B cell (primary cell): Measurements from ENCODE around the gene TBCD.

ENCODE experiments used
- EZH2 ChIP-seq: IDR thresholded peaks from 2 replicates; pipeline ENCODE4 v1.6.1; 2012; ENCODE audit warnings: borderline replicate concordance, low read depth, mild to moderate bottlenecking, moderate library complexity, low read length; ENCODE audit not compliant: insufficient read depth, poor library complexity, severe bottlenecking
- TF ChIP-seq, protein P1 (sequence below): fragments of 200-600 bp; IDR thresholded peaks from one replicate; pipeline ENCODE4 v1.8.0; 2022; ENCODE audit warnings: antibody characterized with exemption, mild to moderate bottlenecking

DNA sequence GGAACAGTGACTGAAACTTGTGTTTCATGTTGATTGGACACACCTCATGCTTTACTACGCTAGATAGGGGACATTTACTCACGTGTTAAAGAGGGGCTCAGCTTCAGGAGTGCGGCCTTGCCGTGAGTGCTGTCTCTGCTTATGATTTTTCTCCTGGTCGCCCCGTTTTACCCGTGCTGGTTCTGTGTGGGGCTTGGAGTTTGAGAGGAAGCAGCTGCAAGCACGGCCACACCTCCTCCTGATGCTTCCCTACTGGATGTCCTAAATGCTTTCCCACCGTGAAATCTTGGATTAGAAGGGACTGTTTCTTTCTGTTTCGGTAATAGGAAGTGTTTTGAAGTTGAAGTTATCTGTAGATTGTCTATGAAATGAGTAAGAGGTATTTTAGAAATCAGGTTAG lies 141.9 kb downstream of the TBCD start:
- TF ChIP-seq, protein P1, sequence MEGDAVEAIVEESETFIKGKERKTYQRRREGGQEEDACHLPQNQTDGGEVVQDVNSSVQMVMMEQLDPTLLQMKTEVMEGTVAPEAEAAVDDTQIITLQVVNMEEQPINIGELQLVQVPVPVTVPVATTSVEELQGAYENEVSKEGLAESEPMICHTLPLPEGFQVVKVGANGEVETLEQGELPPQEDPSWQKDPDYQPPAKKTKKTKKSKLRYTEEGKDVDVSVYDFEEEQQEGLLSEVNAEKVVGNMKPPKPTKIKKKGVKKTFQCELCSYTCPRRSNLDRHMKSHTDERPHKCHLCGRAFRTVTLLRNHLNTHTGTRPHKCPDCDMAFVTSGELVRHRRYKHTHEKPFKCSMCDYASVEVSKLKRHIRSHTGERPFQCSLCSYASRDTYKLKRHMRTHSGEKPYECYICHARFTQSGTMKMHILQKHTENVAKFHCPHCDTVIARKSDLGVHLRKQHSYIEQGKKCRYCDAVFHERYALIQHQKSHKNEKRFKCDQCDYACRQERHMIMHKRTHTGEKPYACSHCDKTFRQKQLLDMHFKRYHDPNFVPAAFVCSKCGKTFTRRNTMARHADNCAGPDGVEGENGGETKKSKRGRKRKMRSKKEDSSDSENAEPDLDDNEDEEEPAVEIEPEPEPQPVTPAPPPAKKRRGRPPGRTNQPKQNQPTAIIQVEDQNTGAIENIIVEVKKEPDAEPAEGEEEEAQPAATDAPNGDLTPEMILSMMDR: no peak
- TF ChIP-seq EZH2: no peak
